Retinal pigment epithelial cell (primary cell): ENCODE measurements around the gene PFDN1.

Experiments used
- DNase-seq: peaks from one replicate; pipeline ENCODE4 v3.0.0-alpha.2; 2010; ENCODE audit warnings: low read depth
- H3K4me3 ChIP-seq: 2 replicates; pipeline ENCODE4 v1.5.1; 2011; ENCODE audit warnings: mild to moderate bottlenecking, low read length, control low read depth, moderate library complexity
- CTCF ChIP-seq: conservative IDR thresholded peaks from 2 replicates; pipeline ENCODE4 v1.5.1; 2011; ENCODE audit warnings: low read depth, low read length, control low read depth, inconsistent platforms

The PFDN1 gene

GRCh38 chr5:140240987-140241706 lies 61.8 kb downstream of the PFDN1 start:
- TF ChIP-seq CTCF = no peak
- peak; percentile 80 for DNase-seq
- no peak overlapping the region for H3K4me3 ChIP-seq

GRCh38 chr5:140239939-140240700 lies 62.8 kb downstream of the PFDN1 start:
- peak; percentile 78 for TF ChIP-seq CTCF
- no peak for DNase-seq
- H3K4me3 ChIP-seq = no peak overlapping the region

GRCh38 chr5:140239461-140239860 lies 63.4 kb downstream of the PFDN1 start:
- no peak for DNase-seq
- no peak overlapping the region for H3K4me3 ChIP-seq
- TF ChIP-seq CTCF = no peak

GRCh38 chr5:140238756-140239155 lies 64.1 kb downstream of the PFDN1 start:
- TF ChIP-seq CTCF = no peak
- no peak overlapping the region for H3K4me3 ChIP-seq
- DNase-seq = no peak

GRCh38 chr5:140236891-140237598 lies 65.9 kb downstream of the PFDN1 start:
- no peak for TF ChIP-seq CTCF
- H3K4me3 ChIP-seq = no peak overlapping the region
- DNase-seq = no peak

- no peak for TF ChIP-seq CTCF
- DNase-seq = no peak
- no peak overlapping the region for H3K4me3 ChIP-seq
Measured at GRCh38 chr5:140235791-140236551, 66.9 kb downstream of the PFDN1 start.
